HG03378 (cell line): ENCODE results near the gene ATP10A.

Source experiments
- ATAC-seq: cut with Tn5 transposase; IDR thresholded peaks from one replicate; pipeline ENCODE4 v1.9.1; 2021; ENCODE audit warnings: mild to moderate bottlenecking, moderate library complexity; ENCODE audit not compliant: unreplicated experiment

Gene ATP10A

GRCh38 chr15:25742776-25743547, 120.2 kb downstream of the ATP10A start:
- ATAC-seq = no peak

GRCh38 chr15:25742041-25742730, 120.9 kb downstream of the ATP10A start:
- no peak for ATAC-seq

- no peak for ATAC-seq
Measured at GRCh38 chr15:25741256-25741580, 121.9 kb downstream of the ATP10A start.

GRCh38 chr15:25740383-25741255, 122.5 kb downstream of the ATP10A start:
- ATAC-seq = no peak

- ATAC-seq = no peak
Measured at GRCh38 chr15:25739687-25740121, 123.4 kb downstream of the ATP10A start.

- no peak for ATAC-seq
Measured at GRCh38 chr15:25738171-25738965, 124.8 kb downstream of the ATP10A start.

- no peak for ATAC-seq
Measured at GRCh38 chr15:25737218-25737643, 125.9 kb downstream of the ATP10A start.

- ATAC-seq = no peak
Measured at GRCh38 chr15:25736461-25736860, 126.7 kb downstream of the ATP10A start.

GRCh38 chr15:25735550-25736384, 127.4 kb downstream of the ATP10A start:
- no peak for ATAC-seq

- ATAC-seq = no peak
Measured at GRCh38 chr15:25734680-25735355, 128.3 kb downstream of the ATP10A start.

GRCh38 chr15:25733856-25734679, 129.1 kb downstream of the ATP10A start:
- no peak for ATAC-seq

GRCh38 chr15:25733036-25733855, 129.9 kb downstream of the ATP10A start:
- ATAC-seq = no peak

GRCh38 chr15:25732191-25732590, 130.9 kb downstream of the ATP10A start:
- ATAC-seq = no peak

- ATAC-seq = no peak
Measured at GRCh38 chr15:25731411-25731810, 131.7 kb downstream of the ATP10A start.

- no peak for ATAC-seq
Measured at GRCh38 chr15:25730918-25731317, 132.2 kb downstream of the ATP10A start.

GRCh38 chr15:25728816-25729215, 134.3 kb downstream of the ATP10A start:
- ATAC-seq = no peak

GRCh38 chr15:25727867-25728600, 135.1 kb downstream of the ATP10A start:
- ATAC-seq = no peak
